Right cardiac atrium (tissue), 5 donors: ENCODE measurements around the gene TFPI. TPM values are rescaled to one million over a fixed set of nuclear protein-coding genes. Genes with fewer than 3 reads are reported as not detected.

Experiments used
- ATAC-seq, 2 donors: fragments of 200-7000 bp; cut with Tn5 transposase; one replicate each; pipeline versions ENCODE4 v1.8.0 to v1.9.1; 2020; ENCODE audit warnings: moderate library complexity in 2 of 2, mild to moderate bottlenecking in 1 of 2
- DNase-seq, 3 donors: peaks; one replicate each; pipeline ENCODE4 v3.0.0-alpha.2; 2020
- H3K27ac ChIP-seq: one replicate; pipeline ENCODE4 v1.5.1; 2013; ENCODE audit warnings: mild to moderate bottlenecking, low read length, control low read depth, moderate library complexity
- H3K27me3 ChIP-seq: one replicate; pipeline ENCODE4 v1.6.1; 2013; ENCODE audit not compliant: control insufficient read depth, insufficient read depth
- H3K4me1 ChIP-seq: one replicate; pipeline ENCODE4 v1.6.1; 2013; ENCODE audit warnings: low read length; ENCODE audit not compliant: control insufficient read depth, insufficient read depth
- H3K4me3 ChIP-seq: one replicate; pipeline ENCODE4 v1.5.1; 2013; ENCODE audit warnings: low read length, control low read depth
- H3K9me3 ChIP-seq: one replicate; pipeline ENCODE4 v1.6.1; 2013; ENCODE audit warnings: low read length; ENCODE audit not compliant: control insufficient read depth
- WGBS: extraction: QIAGEN DNeasy Blood & Tissue Kit; methylation state at CpG from one replicate; pipeline ENCODE4 v1.1.7; 2013; 5-methylcytosine and 5-hydroxymethylcytosine counted together
- intact Hi-C, 4 donors: fragments of 100-400 bp; cut with DNase I; formaldehyde crosslinking; loops; one replicate each; pipeline versions ENCODE4 v1.11.0 to v1.14.0; 2022 to 2023
- polyA plus RNA-seq: library from polyadenylated mRNA; stranded (reverse); fragments of 200-250 nt; gene quantifications from one replicate; pipeline ENCODE4 v1.2.3, GENCODE V29; 2013
- total RNA-seq, 4 donors: library from RNA; stranded (reverse); fragmentation: NEBNext Ultra II Directional; extraction: Animal tissue kit (Norgen Biotek cat#: 25700); gene quantifications; one replicate each; pipeline ENCODE4 v1.2.1, GENCODE V29; 2021
- donor health status: healthy with polysubstance abuse.
- donor health status: DM: no; HTN: yes; CAD: no.
- donor health status: DM: no; HTN: no; CAD: no.
- donor health status: DM: no; HTN: yes; CAD: no; lungs with severe emphysema.
- donor health status: DM: yes; HTN: yes; CAD: no.

Gene TFPI
- total and polyA plus RNA-seq, 5 donors = 27.1 to 62.7 (median 42.7) TPM

DNA sequence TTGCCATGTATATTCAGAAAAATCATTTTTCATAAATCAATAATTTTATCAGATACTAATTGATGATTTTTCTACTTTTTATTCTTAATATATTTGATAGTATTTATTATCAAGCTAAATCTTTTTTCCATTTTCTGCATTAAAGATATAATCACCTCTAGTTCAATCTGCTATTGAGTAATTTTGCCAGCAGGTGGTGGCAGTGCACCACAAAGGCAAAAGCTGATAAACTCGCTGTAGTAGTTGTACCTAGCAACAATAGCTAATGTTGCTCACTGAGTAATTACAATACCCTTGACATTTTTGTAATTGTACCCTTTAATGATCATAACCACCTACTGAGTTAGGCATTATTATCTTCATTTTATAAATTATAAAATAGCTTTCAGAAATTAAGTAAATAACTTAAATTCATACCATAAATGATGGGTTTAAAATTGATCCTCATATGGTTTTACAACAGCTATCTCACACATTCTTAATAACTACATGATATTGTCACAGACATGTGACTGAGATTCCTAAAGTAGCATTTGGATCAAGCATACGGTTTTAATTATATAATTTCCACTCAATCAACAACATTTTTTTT is 54.2 kb downstream of the TFPI start:
- Histone ChIP-seq H3K4me1 (peaks cover under 1% of the 10 kb centered on the region), H3K4me3 (no peak overlapping the region), H3K27ac (no peak overlapping the region), H3K9me3 (no peaks in the 10 kb centered on the region), H3K27me3 (no peaks in the 10 kb centered on the region)
- 15% methylated on average over 2 of the region's 2 CpGs for WGBS
- intact Hi-C loops = loop anchor here (5.0 to 10.0 kb wide), 4 partner anchors 77 to 1915 kb away; no protein-coding TSS in a partner anchor
- DNase-seq (peak; percentile 45 to 66 (median 51)), ATAC-seq (peak; percentile 75 to 81)

DNA sequence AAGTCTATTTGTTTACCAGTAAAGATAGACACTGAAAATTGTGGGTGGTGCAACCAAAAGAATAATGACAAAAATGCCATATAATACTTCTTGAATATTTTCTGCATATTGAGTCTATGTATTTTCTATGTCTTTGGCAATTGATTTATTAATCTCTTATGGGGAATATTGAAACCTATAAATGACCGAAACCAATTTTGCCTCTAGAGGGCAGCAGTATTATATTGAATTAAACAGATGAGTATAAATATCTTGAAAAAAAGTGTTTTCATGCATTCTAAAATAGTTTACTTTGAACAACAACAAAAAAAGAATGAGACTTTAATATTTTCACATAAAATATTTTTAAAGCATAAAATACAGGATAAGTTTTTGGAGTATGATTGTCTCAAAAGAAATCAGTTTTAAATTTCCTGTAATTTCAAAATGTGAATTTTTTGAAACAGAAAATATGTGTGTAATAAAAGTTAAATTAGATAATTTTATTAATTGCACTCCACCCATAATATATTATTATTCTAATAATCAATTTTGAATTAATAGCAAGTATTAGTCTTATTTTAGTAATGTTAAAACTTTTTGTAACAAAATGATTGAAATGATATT is 56.3 kb downstream of the TFPI start:
- ATAC-seq = no peak
- H3K27me3 ChIP-seq = no peaks in the 10 kb centered on the region
- H3K27ac ChIP-seq = no peak overlapping the region
- H3K4me3 ChIP-seq = no peak overlapping the region
- no peaks in the 10 kb centered on the region for H3K4me1 ChIP-seq
- intact Hi-C loops = loop anchor here in 2 of 4 donors (5.0 kb wide), 1 partner anchor 79 kb away; no protein-coding TSS in a partner anchor
- WGBS = 26% methylated on average over 1 of the region's 1 CpG
- no peaks in the 10 kb centered on the region for H3K9me3 ChIP-seq
- DNase-seq = no peak

DNA sequence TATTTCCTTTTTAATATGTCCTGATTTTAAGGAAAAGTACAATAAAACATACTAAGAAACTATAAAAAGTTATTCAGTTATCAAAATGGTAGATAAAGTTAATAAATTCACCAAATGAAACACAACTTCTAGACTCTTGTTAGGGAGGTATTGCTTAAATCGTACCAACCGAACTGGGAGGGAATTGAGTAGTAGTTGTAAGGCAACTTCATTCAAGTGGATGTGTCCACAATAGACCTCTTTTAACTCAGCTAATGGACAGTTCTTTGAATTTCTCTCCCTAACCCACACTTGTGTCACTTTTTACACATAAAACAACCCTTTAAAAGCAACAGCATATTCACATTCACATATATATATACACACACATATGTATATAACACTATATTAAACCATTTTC is 57.1 kb downstream of the TFPI start:
- Histone ChIP-seq H3K9me3 (no peaks in the 10 kb centered on the region), H3K27ac (no peak overlapping the region), H3K27me3 (no peaks in the 10 kb centered on the region), H3K4me3 (no peak overlapping the region), H3K4me1 (no peaks in the 10 kb centered on the region)
- intact Hi-C loops = loop anchor here in 2 of 4 donors (5.0 kb wide), 1 partner anchor 80 kb away; no protein-coding TSS in a partner anchor
- no peak for DNase-seq
- ATAC-seq = no peak
- 88% methylated on average over 2 of the region's 2 CpGs for WGBS

DNA sequence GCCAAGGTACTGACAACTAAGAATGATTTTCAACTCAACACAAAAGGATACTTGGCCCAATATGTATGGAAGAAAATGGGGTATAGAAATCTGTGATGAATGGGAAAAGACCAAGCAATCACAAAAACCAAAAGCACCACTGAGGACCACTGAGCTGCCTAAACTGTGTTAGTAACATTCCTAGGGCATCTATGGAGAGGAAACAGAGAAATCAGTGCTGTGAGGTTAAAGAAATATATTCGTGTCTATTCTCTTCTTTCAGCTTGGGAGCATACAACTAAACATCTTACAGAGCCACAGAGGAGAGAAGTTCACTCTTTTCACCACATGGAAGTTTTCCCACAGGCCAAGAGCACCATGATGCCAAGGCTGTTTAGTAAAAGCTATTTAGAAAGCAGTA is 58.9 kb downstream of the TFPI start:
- intact Hi-C loops = loop anchor here in 2 of 4 donors (5.0 kb wide), 1 partner anchor 82 kb away; no protein-coding TSS in a partner anchor
- H3K9me3 ChIP-seq = no peaks in the 10 kb centered on the region
- H3K27me3 ChIP-seq = no peaks in the 10 kb centered on the region
- DNase-seq (no peak), ATAC-seq (no peak)
- WGBS = 83% methylated on average over 1 of the region's 1 CpG
- H3K4me3 ChIP-seq = no peak overlapping the region
- H3K27ac ChIP-seq = no peak overlapping the region
- H3K4me1 ChIP-seq = no peaks in the 10 kb centered on the region

DNA sequence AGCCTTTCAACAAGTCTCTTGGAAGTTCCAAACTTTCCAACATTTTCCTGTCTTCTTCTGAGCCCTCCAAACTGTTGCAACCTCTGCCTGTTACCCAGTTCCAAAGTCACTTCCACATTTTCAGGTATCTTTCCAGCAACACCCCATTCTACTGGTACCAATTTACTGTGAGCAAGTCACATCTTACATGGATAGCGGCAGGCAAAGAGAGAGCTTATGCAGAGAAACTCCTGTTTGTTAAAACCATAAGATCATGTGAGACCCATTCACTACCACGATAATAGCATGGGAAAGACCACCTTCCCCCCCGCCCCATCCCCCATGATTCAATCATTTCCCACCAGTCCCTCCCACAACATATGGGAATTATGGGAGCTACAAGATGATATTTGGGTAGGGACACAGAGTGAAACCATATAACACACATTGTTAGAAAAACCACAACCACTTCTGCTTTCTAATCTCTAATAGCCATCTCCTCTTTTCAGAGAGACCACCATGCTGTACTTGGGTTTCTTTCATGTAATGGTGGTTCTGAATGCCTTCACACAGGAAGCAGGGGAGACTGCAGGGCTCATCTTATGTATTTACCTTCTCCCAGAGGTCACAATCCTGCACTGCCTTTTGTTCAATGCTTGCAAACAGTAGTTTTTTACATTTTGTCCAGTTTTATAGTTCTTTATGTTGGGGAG is 60.2 kb downstream of the TFPI start:
- ATAC-seq (no peak), DNase-seq (no peak)
- Histone ChIP-seq H3K4me1 (no peaks in the 10 kb centered on the region), H3K27ac (no peak overlapping the region), H3K9me3 (no peaks in the 10 kb centered on the region), H3K27me3 (no peaks in the 10 kb centered on the region), H3K4me3 (no peak overlapping the region)
- intact Hi-C loops = no loop called here
- WGBS = 96% methylated on average over 3 of the region's 3 CpGs

DNA sequence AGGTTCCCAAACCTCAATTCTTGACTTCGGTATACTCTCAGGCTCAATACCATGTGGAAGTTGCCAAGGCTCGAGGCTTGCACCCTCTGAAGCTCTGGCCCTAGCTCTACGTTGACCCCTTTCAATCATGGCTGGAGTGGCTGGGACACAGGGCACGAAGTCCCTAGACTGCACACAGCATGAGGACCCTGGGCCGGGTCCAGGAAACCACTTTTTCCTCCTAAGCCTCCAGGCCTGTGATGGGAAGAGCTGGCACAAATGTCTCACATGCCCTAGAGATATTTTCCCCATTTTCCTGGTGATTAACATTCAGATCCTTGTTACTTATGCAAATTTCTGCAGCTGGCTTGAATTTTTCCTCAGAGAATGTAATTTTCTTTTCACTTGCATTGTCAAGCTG is 61.1 kb downstream of the TFPI start:
- no peaks in the 10 kb centered on the region for H3K9me3 ChIP-seq
- DNase-seq (no peak), ATAC-seq (no peak)
- H3K4me1 ChIP-seq = no peaks in the 10 kb centered on the region
- no peak overlapping the region for H3K27ac ChIP-seq
- no peak overlapping the region for H3K4me3 ChIP-seq
- WGBS = 81% methylated on average over 5 of the region's 5 CpGs
- H3K27me3 ChIP-seq = no peaks in the 10 kb centered on the region
- intact Hi-C loops = no loop called here

DNA sequence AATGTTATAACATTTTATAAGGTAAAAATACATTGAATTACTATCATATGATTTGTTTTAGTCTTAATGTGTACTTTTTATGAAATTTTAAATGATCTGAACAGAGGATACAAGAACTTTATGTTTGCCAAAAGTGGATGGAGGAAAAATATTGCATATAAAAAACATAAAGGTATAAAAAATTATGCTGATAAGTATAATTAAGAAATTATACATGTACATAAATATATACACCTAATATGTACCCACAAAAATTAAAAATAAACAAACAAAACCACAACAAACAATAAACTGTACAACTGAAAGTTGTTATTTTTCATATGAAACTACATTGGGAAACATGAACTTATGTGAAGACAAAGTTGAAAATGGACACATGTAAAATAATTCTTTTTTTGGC is 68.0 kb downstream of the TFPI start:
- Histone ChIP-seq H3K27ac (no peak overlapping the region), H3K4me1 (no peaks in the 10 kb centered on the region), H3K27me3 (no peaks in the 10 kb centered on the region), H3K4me3 (no peak overlapping the region), H3K9me3 (no peaks in the 10 kb centered on the region)
- intact Hi-C loops = no loop called here
- DNase-seq = no peak
- ATAC-seq = no peak

DNA sequence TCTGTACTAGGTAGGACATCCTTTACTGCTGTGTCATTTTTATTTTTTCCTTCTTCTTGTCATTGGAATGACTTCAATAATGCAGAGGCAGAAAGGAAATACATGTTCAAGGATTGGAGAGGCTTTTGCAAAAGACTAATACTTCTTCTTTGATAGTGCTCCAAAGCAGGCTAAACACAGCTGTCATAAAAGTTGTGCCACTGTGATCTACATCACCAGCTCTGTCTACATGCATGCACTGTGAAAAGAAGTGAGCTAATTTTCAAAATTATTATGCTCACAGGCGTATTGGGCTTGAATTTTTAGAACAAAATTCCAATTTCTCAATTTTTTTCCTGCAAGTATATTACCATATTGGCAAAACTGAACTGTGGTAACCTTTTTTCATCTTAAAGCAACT is 68.7 kb downstream of the TFPI start:
- DNase-seq = no peak
- WGBS = 75% methylated on average over 1 of the region's 1 CpG
- ATAC-seq = no peak
- Histone ChIP-seq H3K4me1 (no peaks in the 10 kb centered on the region), H3K4me3 (no peak overlapping the region), H3K9me3 (no peaks in the 10 kb centered on the region), H3K27me3 (no peaks in the 10 kb centered on the region), H3K27ac (no peak overlapping the region)
- intact Hi-C loops = no loop called here

DNA sequence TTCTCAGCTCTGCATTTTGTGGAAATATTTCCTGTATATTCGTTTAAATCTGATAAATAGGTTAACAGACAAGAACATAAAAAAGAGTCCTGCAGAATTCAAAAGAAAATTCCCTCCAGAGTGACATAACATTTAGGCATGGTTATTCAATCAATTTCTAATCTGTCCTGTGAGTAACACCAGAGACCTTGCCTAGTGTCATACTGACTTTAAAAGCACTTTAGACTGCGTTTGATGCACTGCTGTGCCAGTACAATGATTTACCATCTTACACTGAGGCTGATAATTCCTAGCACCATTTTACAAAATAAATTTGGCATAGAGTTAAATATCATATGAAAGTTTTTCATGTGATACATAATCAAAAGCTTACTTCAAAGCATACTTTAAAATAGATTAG is 70.7 kb downstream of the TFPI start:
- no peaks in the 10 kb centered on the region for H3K27me3 ChIP-seq
- WGBS = 17% methylated on average over 2 of the region's 2 CpGs
- H3K27ac ChIP-seq = no peak overlapping the region
- ATAC-seq = no peak
- no peak overlapping the region for H3K4me3 ChIP-seq
- no peaks in the 10 kb centered on the region for H3K4me1 ChIP-seq
- intact Hi-C loops = no loop called here
- DNase-seq = no peak
- no peaks in the 10 kb centered on the region for H3K9me3 ChIP-seq

DNA sequence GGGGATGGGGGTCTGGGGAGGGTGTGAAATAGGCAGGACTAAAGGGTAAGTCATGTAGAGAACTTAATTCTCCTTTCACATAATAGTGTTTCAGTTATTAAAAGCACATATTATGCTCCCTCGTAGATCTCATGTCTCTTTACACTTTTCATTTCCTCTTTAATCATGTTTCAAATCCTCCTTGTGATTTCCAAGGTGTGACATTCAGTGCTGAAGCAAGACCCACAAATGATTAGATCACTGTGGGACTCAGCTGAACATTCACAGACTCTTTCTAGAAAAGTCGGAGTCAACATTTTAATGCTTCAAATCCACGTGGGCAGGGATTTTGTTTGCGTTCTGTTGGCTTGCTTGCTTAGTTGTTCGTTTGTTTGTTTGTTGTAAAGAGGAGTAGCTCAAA is 71.4 kb downstream of the TFPI start:
- WGBS = 85% methylated on average over 5 of the region's 5 CpGs
- no peak for ATAC-seq
- no peak overlapping the region for H3K27ac ChIP-seq

DNA sequence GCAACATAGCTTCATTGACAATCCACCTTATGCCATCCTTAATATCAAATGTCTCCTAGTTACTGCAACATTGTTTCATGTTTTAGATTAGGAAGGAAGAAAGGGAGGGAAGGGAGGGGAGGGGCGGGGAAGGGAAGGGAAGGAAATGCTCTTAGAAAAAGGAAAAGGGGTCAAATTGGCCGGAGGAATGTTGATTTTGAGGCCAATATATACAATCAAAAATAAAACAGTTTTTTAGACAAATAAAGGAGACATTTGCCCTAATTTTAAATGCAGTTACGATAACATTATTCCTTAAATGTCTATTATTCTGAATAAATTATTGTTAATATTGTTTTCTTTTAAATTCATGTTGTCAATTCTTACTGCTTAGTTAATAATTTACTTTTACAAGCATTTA is 72.7 kb downstream of the TFPI start:
- intact Hi-C loops = no loop called here
- Histone ChIP-seq H3K27ac (no peak overlapping the region), H3K4me1 (no peaks in the 10 kb centered on the region), H3K9me3 (no peaks in the 10 kb centered on the region), H3K27me3 (no peaks in the 10 kb centered on the region), H3K4me3 (no peak overlapping the region)
- DNase-seq (no peak), ATAC-seq (no peak)
- WGBS = 64% methylated on average over 3 of the region's 3 CpGs

More for the DNA sequence above, 71.4 kb downstream of the TFPI start:
- no peak for DNase-seq
- H3K9me3 ChIP-seq = no peaks in the 10 kb centered on the region
- intact Hi-C loops = no loop called here
- no peaks in the 10 kb centered on the region for H3K4me1 ChIP-seq
- H3K27me3 ChIP-seq = no peaks in the 10 kb centered on the region
- H3K4me3 ChIP-seq = no peak overlapping the region
